GM18870 (cell line): ENCODE results near the gene ZNF225.
"Not testable (repeated sequence)": the region's sequence is repeated elsewhere in the genome, so short reads cannot be mapped to it uniquely, and the experiment has no call there.

Source experiments
- ATAC-seq: cut with Tn5 transposase; IDR thresholded peaks from one replicate; pipeline ENCODE4 v1.9.1; 2021; ENCODE audit warnings: moderate library complexity; ENCODE audit not compliant: unreplicated experiment

ZNF225 gene

DNA sequence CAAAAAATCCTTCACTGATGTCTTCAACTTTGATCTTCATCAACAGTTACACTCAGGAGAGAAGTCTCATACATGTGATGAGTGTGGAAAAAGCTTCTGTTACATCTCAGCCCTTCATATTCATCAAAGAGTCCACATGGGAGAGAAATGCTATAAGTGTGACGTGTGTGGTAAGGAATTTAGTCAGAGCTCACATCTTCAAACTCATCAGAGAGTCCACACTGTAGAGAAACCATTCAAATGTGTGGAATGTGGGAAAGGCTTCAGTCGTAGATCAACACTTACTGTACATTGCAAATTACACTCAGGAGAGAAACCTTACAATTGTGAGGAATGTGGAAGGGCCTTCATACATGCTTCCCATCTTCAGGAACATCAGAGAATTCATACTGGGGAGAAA is 43.3 kb downstream of the ZNF225 start:
- ATAC-seq, result no peak

DNA sequence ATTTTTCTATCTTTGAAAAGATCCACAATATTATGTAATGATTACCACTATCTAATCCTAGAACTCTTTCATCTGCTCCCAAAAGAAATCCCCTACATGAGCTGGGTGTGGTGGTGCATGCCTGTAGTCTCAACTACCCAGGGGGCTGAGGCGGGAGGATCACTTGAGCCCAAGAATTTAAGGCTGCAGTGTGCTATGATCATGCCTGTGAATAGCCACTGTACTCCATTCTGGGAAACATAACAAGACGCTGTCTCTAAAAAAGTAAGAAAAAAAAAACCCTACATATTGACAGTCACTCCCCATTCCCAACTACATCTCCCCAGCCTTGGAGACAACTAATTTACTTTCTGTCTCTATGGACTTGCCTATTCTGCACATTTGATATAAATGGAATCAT is 50.6 kb downstream of the ZNF225 start:
- no peak for ATAC-seq

DNA sequence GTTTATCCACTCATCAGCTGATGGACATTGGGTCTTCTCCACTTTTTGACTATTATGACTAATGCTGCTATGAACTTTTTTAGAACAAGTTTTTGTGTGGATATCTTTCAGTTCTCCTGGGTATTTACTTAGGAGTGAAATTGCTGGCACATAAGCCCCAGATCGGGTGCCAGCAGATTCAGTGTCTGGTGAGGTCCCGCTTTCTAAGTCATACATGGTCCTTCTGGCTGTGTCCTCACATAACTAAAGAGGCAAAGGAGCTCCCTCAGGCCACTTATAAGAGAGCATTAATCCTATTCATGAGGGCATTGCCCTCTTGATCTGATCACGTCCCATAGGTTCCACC is 51.1 kb downstream of the ZNF225 start:
- ATAC-seq, result no peak

DNA sequence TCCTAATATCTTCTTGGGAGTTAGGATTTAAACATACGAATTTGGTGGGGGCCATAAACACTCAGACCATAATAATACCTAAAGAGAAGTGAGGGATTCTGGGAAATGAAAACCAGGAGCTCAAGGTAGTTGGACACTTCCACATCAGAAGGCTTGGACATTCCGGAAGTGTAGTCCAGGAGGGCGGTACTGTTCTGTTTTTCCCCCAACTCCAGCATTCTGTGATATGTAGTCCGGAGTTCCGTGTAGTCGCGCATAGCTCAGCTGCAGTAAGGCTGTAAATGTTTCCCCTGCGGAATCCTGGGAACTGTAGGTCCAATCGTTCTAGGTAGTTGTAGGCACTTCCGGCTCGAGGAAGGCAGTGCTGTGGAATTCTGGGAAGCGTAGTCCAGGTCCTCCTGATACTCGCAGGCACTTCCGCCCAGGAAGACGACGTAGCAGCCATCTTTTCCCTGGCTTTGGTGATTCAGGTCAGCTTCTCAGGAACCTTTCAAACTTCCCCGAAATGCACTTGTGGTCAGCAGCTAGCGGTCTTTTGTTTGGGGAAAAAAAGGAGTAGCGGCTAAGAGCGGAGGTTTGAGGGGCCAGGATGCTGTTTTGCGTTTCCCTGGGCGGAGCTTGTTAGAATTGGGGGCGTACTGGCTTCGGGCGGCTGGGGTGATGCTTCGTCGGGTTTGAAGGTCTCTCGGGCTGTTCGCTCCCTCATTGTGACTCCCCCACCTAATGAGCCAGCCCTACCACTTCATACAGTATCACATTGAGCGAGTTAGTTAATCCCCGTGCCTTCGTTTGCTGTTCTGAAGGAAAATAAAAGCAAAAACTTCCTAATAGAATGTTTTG is 51.7 kb downstream of the ZNF225 start, which contains the start of gene ZNF226:
TSS of gene ZNF226 (plus strand) at position 428 of the 840 bp plus-strand sequence. CDS start 4,981 bp downstream, outside the sequence.
- ATAC-seq, result peak; percentile 88

DNA sequence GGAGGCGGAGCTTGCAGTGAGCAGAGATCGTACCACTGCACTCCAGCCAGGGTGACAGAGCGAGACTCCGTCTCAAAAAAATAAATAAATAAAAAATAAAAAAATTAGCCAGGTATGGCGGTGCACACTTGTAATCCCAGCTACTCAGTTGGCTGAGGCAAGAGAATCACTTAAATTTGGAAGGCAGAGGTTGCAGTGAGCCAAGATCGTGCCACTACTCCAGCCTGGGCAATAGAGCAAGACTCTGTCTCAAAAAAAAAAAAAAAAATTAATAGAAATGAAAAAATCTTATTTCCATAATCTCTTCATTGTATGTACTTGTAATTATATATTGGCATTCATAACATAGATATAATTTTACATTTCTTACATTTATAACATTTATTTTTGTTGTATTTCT is 57.5 kb downstream of the ZNF225 start:
- ATAC-seq, result not testable (repeated sequence)

DNA sequence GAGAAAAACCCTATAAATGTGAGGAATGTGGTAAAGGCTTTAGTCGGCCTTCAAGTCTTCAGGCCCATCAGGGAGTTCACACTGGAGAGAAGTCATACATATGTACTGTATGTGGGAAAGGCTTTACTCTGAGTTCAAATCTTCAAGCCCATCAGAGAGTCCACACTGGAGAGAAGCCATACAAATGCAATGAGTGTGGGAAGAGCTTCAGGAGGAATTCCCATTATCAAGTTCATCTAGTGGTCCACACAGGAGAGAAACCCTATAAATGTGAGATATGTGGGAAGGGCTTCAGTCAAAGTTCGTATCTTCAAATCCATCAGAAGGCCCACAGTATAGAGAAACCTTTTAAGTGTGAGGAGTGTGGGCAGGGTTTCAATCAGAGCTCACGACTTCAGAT is 63.4 kb downstream of the ZNF225 start:
- ATAC-seq, result no peak

DNA sequence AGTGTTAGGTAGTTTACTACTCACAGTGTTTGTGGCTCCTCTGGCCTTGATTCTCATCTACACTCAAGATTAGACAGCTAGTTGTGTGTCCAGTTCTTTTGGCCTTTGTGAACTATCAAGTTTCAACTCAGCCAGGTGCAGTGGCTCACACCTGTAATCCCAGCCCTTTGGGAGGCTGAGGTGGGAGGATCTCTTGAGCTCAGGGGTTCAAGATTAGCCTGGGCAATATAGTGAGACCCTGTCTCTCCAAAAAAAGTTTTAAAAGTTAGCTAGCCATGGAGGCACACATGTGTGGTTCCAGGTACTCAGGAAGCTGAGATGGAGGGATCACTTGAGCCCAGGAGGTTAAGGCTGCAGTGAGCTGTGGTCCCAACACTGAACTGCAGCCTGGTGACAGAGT is 67.8 kb downstream of the ZNF225 start:
- no peak for ATAC-seq

- ATAC-seq, result no peak
These were observed 68.9 kb downstream of the ZNF225 start for GRCh38 chr19:44182145-44182544.
